Panc1 (cell line): ENCODE results near the gene DIS3L2. TPM values are rescaled to one million over a fixed set of nuclear protein-coding genes. Genes with fewer than 3 reads are reported as not detected.

ENCODE experiments used
- ATAC-seq: fragments of 200-7000 bp; cut with Tn5 transposase; 2 replicates; pipeline ENCODE4 v1.9.1; 2020; ENCODE audit warnings: mild to moderate bottlenecking, moderate library complexity
- BruUV-seq: library from RNA; stranded (reverse); fragments of 400-500 nt; replicated peaks from 2 replicates; lab custom pipeline; 2021; lab: Mats Ljungman, UMichigan
- CTCF ChIA-PET: fragments of 300-600 bp; sonication (Branson Sonifier 250); formaldehyde crosslinking; loops from one replicate; lab custom pipeline; 2022; ENCODE audit warnings: antibody characterized with exemption; lab: Charles Lee
- POLR2A ChIA-PET: fragments of 300-600 bp; sonication (Branson Sonifier 250); formaldehyde crosslinking; loops from one replicate; lab custom pipeline; 2022; ENCODE audit warnings: antibody characterized with exemption; lab: Charles Lee
- DNase-seq: peaks from one replicate; pipeline ENCODE4 v3.0.0-alpha.2; 2010; ENCODE audit warnings: low read depth, low spot score
- H3K27ac ChIP-seq: 2 replicates; pipeline ENCODE4 v1.5.1; 2011; ENCODE audit warnings: mild to moderate bottlenecking, low read length, inconsistent platforms
- H3K27me3 ChIP-seq: fragments of 200-500 bp; sonication (Bioruptor generic); 2 replicates; pipeline ENCODE4 v1.6.0; 2014; ENCODE audit warnings: low read length, inconsistent platforms; ENCODE audit not compliant: control insufficient read depth, insufficient read depth
- H3K36me3 ChIP-seq: fragments of 200-500 bp; sonication (Bioruptor generic); 2 replicates; pipeline ENCODE4 v1.5.1; 2014; ENCODE audit warnings: inconsistent platforms, mild to moderate bottlenecking, low read length, moderate library complexity; ENCODE audit not compliant: control insufficient read depth, insufficient read depth
- H3K4me1 ChIP-seq: 2 replicates; pipeline ENCODE4 v1.5.1; 2011; ENCODE audit warnings: inconsistent platforms, mild to moderate bottlenecking, low read length, moderate library complexity; ENCODE audit not compliant: control insufficient read depth, insufficient read depth
- H3K4me3 ChIP-seq, 2 experiments: 2 replicates each; pipeline ENCODE4 v1.5.1; 2011 to 2012; ENCODE audit warnings: low read depth in 2 of 2, low read length in 2 of 2, mild to moderate bottlenecking in 2 of 2, inconsistent platforms in 1 of 2, moderate library complexity in 1 of 2
- H3K9me3 ChIP-seq: fragments of 200-500 bp; sonication (Bioruptor generic); 2 replicates; pipeline ENCODE4 v1.5.1; 2014; ENCODE audit warnings: low read depth, mild to moderate bottlenecking, inconsistent platforms, low read length, moderate library complexity; ENCODE audit not compliant: control insufficient read depth, insufficient read depth
- POLR2AphosphoS5 ChIP-seq: IDR thresholded peaks from 2 replicates; pipeline ENCODE4 v1.6.1; 2012; ENCODE audit warnings: mild to moderate bottlenecking, low read depth, low read length, moderate library complexity
- SIN3A ChIP-seq: IDR thresholded peaks from 2 replicates; pipeline ENCODE4 v1.6.1; 2012; ENCODE audit warnings: low read depth, mild to moderate bottlenecking, low read length, moderate library complexity, borderline replicate concordance; ENCODE audit not compliant: insufficient read depth
- TCF7L2 ChIP-seq: IDR thresholded peaks from 2 replicates; pipeline ENCODE4 v1.6.1; 2011; ENCODE audit warnings: mild to moderate bottlenecking, low read depth, low read length, inconsistent platforms
- in situ Hi-C: cut with HindIII; loops from 2 replicates; pipeline ENCODE4 v1.10.0; 2016; ENCODE audit warnings: low sequenced_read_pairs, low pct_unique_long_range_greater_than_20kb
- intact Hi-C: fragments of 100-400 bp; cut with micrococcal nuclease; formaldehyde crosslinking; loops from one replicate; pipeline ENCODE4 v1.10.0; 2022; ENCODE audit not compliant: unreplicated experiment
- total RNA-seq: library from RNA; stranded (reverse); gene quantifications from one replicate; pipeline ENCODE4 v1.2.1, GENCODE V29; 2021; ENCODE audit not compliant: unreplicated experiment
- TF ChIP-seq, protein P1 (sequence below), 2 experiments: IDR thresholded peaks; 2 replicates each; pipeline ENCODE4 v1.6.1; 2011 to 2012; ENCODE audit warnings: low read depth in 2 of 2, control low read depth in 1 of 2, low read length in 1 of 2, mild to moderate bottlenecking in 1 of 2, moderate library complexity in 1 of 2; ENCODE audit not compliant: insufficient read depth in 1 of 2
- TF ChIP-seq, protein P2 (sequence below): fragments of 450-650 bp; IDR thresholded peaks from 2 replicates; pipeline ENCODE4 v1.5.1; 2017; ENCODE audit warnings: mild to moderate bottlenecking

DIS3L2 gene
- total RNA-seq, 1 experiment from 2014 or later = 28.1 TPM

DNA sequence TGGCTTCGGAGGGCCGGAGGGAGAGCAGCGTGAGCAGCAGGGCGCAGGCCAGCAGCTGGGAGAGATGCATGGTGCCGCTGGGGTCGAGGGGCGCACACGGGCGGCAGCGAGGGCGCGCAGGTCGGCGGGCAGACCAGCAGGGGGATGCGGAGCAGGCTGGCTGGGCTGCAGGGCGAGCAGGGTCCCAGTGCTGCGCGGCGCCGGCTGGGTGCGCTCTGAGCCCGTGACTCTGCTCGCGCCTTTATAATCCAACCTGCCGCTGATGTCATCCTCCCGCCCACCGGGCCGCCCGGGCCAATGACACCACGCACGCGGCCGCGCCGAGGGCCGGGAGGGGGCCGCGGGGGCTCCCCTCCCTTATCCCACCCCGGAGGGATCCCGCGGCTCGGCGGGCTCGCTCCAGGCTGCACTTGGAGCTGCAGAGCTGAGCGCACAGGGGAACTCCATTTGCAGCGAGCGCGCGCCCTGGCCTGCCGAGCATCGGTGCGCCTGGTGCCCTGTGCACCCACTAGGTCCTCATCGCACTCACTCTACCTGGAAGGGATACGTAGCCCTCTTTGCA is 35.3 kb upstream of the DIS3L2 start, which contains the start of gene NPPC:
Gene NPPC, minus strand, starts transcription at position 217 of the 562 bp plus-strand sequence. Its CDS starts 147 bp downstream, at position 70.
- ATAC-seq (peak; percentile 77), DNase-seq (no peak)
- Histone ChIP-seq H3K27ac (no peak within 1 kb of the TSS), H3K4me1 (peaks cover 4% of the 10 kb centered on the region; the same call in 1 of the 2 replicates), H3K27me3 (no peaks in the 10 kb centered on the region; the same call in 1 of the 2 replicates), H3K4me3 (peak within 1 kb of the TSS; percentile 45 to 52), H3K36me3 (no peaks in the 10 kb centered on the region), H3K9me3 (no peaks in the 10 kb centered on the region)
- intact Hi-C loops = loop anchor here (5.0 kb wide), 1 partner anchor 216 kb away; no protein-coding TSS in a partner anchor
- TF ChIP-seq, protein P1, sequence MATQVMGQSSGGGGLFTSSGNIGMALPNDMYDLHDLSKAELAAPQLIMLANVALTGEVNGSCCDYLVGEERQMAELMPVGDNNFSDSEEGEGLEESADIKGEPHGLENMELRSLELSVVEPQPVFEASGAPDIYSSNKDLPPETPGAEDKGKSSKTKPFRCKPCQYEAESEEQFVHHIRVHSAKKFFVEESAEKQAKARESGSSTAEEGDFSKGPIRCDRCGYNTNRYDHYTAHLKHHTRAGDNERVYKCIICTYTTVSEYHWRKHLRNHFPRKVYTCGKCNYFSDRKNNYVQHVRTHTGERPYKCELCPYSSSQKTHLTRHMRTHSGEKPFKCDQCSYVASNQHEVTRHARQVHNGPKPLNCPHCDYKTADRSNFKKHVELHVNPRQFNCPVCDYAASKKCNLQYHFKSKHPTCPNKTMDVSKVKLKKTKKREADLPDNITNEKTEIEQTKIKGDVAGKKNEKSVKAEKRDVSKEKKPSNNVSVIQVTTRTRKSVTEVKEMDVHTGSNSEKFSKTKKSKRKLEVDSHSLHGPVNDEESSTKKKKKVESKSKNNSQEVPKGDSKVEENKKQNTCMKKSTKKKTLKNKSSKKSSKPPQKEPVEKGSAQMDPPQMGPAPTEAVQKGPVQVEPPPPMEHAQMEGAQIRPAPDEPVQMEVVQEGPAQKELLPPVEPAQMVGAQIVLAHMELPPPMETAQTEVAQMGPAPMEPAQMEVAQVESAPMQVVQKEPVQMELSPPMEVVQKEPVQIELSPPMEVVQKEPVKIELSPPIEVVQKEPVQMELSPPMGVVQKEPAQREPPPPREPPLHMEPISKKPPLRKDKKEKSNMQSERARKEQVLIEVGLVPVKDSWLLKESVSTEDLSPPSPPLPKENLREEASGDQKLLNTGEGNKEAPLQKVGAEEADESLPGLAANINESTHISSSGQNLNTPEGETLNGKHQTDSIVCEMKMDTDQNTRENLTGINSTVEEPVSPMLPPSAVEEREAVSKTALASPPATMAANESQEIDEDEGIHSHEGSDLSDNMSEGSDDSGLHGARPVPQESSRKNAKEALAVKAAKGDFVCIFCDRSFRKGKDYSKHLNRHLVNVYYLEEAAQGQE (IDR thresholded peaks at IDR 0.05; ENCODE audit: insufficient read depth in 1 of 2, low read depth in 2 of 2, low read length in 1 of 2) = no peak
- TF ChIP-seq, protein P2, sequence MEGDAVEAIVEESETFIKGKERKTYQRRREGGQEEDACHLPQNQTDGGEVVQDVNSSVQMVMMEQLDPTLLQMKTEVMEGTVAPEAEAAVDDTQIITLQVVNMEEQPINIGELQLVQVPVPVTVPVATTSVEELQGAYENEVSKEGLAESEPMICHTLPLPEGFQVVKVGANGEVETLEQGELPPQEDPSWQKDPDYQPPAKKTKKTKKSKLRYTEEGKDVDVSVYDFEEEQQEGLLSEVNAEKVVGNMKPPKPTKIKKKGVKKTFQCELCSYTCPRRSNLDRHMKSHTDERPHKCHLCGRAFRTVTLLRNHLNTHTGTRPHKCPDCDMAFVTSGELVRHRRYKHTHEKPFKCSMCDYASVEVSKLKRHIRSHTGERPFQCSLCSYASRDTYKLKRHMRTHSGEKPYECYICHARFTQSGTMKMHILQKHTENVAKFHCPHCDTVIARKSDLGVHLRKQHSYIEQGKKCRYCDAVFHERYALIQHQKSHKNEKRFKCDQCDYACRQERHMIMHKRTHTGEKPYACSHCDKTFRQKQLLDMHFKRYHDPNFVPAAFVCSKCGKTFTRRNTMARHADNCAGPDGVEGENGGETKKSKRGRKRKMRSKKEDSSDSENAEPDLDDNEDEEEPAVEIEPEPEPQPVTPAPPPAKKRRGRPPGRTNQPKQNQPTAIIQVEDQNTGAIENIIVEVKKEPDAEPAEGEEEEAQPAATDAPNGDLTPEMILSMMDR = peak; percentile 65
- no TSS peak for BruUV-seq
- in situ Hi-C loops = no loop called here
- ChIA-PET POLR2A (no interaction called here), CTCF (interaction anchor here (0.8 to 1.2 kb wide), 3 partner anchors 15 to 401 kb away, joined by 3 read pairs; no protein-coding TSS in a partner anchor)

DNA sequence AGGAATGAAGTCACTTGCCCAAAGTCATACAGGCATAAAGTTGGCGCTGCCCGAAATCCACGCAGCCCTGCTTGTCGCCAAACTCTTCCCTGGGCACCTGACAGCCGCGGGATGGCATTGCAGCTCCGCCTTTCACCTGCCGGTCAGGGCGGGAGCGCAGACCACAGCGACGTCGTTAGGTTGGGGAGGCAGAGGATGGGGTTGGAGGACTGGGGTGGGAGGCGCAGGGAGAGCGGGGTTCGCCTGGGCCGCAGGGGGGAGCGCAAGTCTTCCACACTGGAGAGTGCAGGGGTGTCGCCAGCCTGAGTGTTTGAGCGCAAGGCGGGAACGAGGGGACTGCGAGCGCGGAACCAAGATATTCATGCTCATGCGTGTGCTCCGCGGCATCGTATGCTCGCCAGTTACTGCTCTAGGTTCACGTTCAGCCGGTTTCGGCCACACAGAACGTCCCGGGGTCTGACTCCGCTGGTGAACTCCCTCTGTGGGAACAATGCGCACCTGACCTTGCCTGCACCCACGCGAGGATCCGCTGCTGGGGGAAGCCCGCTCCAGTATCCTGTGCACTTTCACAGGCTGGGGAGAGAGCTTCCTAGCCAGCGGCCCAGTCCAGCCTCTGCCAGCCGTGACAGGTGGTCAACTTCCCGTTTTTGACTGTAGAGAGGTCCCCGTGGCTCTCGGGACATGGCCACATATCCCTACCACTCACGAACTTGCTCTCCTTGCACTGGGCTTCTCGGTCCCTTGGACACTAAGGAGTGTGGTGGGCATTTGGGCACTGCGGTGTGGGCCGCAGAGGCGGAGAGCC is 34.5 kb upstream of the DIS3L2 start:
- no peak for DNase-seq
- Histone ChIP-seq H3K4me1 (peaks cover 4% of the 10 kb centered on the region; the same call in 1 of the 2 replicates), H3K27me3 (no peaks in the 10 kb centered on the region; the same call in 1 of the 2 replicates), H3K36me3 (no peaks in the 10 kb centered on the region), H3K4me3 (peak overlapping the region; percentile 45 to 52), H3K9me3 (no peaks in the 10 kb centered on the region), H3K27ac (no peak overlapping the region)
- in situ Hi-C loops = no loop called here
- peak; percentile 9 for ATAC-seq
- intact Hi-C loops = loop anchor here (5.0 kb wide), 1 partner anchor 215 kb away; no protein-coding TSS in a partner anchor
- BruUV-seq = no TSS peak
- ChIA-PET CTCF (no interaction called here), POLR2A (no interaction called here)
- TF ChIP-seq, protein P2 = no peak
- TF ChIP-seq TCF7L2 (no peak), SIN3A (no peak), POLR2AphosphoS5 (no peak)
- TF ChIP-seq, protein P1 (IDR thresholded peaks at IDR 0.05; ENCODE audit: insufficient read depth in 1 of 2, low read depth in 2 of 2, low read length in 1 of 2) = no peak
